GM12864 (cell line): ENCODE results near the gene DHRS3.
"Not testable (repeated sequence)": the region's sequence is repeated elsewhere in the genome, so short reads cannot be mapped to it uniquely, and the experiment has no call there.

Experiments used
- DNase-seq: peaks from one replicate; pipeline ENCODE4 v3.0.0-alpha.2; 2011; ENCODE audit warnings: low read depth
- H3K4me3 ChIP-seq: 2 replicates; pipeline ENCODE4 v1.5.1; 2011; ENCODE audit warnings: mild to moderate bottlenecking, low read depth, low read length, control low read depth
- CTCF ChIP-seq: IDR thresholded peaks from 2 replicates; pipeline ENCODE4 v1.5.1; 2011; ENCODE audit warnings: low read depth, mild to moderate bottlenecking, moderate library complexity, low read length, control low read depth, inconsistent platforms; ENCODE audit errors: missing control alignments

Gene DHRS3

GRCh38 chr1:12568009-12568767 is 49.8 kb downstream of the DHRS3 start:
- DNase-seq, result no peak
- TF ChIP-seq CTCF, result no peak
- H3K4me3 ChIP-seq, result no peak overlapping the region

- H3K4me3 ChIP-seq, result no peak overlapping the region
- TF ChIP-seq CTCF, result no peak
- no peak for DNase-seq
Observed at GRCh38 chr1:12567288-12567819, 50.7 kb downstream of the DHRS3 start.

- DNase-seq, result no peak
- no peak for TF ChIP-seq CTCF
Observed at GRCh38 chr1:12566484-12567287, 51.3 kb downstream of the DHRS3 start.

GRCh38 chr1:12565966-12566352 is 52.1 kb downstream of the DHRS3 start:
- no peak for DNase-seq
- TF ChIP-seq CTCF, result no peak
- H3K4me3 ChIP-seq, result no peak overlapping the region

More at GRCh38 chr1:12566484-12567287, 51.3 kb downstream of the DHRS3 start:
- H3K4me3 ChIP-seq, result no peak overlapping the region

- H3K4me3 ChIP-seq, result no peak overlapping the region
- TF ChIP-seq CTCF, result no peak
- DNase-seq, result no peak
Observed at GRCh38 chr1:12565094-12565965, 52.7 kb downstream of the DHRS3 start.

GRCh38 chr1:12564251-12564650 is 53.8 kb downstream of the DHRS3 start:
- DNase-seq, H3K4me3 ChIP-seq: not testable (repeated sequence)
